NAMALWA (cell line): ENCODE data around the gene BARX2.

Experiments used
- DNase-seq: peaks from one replicate; pipeline ENCODE4 v3.0.0-alpha.2; 2015; ENCODE audit warnings: low spot score

The BARX2 gene

DNA sequence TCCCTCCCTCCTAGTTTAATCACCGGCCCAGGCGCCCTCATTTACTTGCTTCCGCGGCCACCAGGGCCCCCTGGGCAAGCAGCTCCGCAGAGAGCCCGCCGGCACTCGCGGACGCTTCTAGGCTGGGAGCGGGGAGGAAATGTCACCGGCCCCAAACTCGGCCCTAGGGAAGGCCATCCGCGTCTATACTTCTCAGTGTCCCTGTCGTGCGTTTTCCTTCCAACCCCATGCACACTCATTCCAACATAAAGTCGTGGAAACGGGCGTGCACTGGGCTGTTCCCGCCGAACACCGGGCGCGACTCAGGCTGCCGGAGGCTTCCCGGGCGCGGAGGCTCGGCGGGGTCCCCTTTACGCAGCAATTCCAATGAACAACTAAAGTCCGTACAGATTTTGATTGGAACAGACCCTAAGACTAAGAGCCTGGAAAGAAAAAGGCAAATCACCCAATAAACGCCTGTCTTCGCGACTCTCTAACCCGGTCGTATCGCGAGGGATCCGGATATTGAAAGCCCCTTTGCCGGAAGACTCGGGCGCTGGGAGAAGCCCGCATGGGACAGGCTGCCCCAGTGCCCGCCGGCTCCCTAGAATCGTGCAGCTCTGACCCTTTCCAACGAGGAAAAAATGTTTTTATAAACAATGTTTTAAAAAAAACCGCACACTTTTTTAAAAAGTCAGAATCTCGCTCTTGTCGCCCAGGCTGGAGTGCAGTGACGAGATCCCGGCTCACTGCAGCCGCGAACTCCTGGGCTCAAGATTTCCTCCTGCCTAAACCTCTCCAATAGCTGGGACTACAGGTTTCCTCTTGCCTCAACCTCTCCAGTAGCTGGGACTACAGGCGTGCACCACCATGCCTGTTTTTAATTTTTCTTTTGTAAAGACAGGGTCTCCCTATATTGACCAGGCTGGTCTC, 1.3 kb upstream of the BARX2 start:
- no peak for DNase-seq

DNA sequence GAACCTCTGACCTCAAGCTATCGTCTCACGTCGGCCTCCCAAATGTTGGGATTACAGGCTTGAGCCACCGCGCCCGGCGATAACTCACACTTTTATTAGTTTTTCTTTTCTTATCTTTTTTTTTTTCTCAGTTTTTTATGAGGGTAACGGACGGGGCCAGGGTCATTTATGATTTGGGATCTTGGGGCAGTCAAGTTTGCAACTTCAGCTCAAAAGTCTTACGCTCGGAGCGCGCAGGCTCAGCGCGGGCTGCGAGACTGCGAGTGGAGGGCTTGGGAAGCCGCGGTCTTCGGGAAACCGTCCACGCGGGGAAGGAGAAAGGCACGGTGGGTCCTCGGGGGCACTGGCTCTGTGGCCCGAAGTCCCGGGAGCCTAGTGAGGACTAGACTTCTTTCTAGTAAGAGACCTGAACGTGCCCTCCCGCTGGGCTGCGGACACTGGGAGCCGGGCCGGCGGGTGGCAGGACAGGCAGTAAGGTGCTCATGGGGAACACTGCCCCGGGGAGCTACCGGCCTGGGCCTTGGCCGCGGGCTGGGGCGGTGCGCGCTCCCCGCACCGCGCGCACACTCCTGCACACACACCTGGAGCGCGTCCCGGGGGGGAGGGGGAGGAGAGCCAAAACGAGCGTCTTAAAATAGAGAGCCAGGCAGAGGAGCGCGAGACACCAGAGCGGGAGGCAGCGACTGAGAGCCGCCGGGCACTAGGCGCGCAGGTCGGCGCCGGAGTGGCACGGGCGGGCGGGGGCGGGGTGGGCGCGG, 476 bp upstream of the BARX2 start:
- DNase-seq = no peak

DNA sequence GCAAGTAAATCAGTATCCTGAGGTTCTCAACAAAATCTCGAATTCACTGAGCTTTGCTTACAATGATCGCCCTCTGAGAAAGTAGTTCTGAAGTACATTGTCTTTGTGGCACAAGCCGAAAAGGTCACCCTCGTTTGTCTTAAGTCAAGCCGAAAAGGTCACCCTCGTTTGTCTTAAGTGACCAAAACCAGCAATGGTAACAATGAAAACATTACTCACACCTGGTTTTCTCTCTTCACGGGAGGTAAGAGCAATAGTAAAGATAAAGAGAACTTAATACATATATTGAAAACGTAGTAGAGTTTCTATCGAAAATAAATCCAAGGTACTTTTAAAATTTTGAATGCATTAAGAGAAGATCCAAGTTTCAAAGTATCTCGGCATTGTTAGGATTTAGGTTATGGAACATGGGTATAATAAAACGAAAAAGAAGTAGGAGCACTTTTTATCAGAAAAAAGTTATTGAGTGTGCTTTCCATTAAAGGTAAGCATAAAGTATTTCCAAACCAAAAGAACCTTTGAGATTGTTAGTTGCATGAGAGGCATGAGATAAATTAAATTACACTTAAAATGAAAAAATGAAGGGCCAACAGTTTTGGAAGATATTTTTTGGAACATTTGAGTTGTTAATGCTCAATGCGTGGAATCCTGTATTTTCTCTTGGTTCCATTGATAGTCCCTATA, 1.2 kb downstream of the BARX2 start:
- DNase-seq = no peak

DNA sequence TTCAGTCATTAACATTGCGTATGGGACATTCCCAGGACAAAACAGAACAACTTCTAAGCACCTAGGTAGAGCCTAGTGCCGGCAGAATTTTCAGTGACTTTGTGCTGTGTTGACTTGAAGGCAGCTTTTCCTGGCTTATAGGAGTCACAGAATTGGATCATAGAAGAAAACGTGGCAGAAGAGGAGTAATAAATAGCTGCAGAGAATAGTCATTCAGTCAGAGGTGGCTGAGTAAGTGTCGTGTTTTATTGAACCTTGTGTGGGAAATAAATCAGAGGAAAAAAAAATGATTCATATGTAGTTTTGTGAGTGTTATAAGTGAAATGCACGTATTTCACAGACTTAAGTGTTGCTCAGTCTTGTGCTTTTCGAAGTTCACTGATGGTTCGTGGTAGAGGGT, 2.1 kb downstream of the BARX2 start:
- DNase-seq = no peak

DNA sequence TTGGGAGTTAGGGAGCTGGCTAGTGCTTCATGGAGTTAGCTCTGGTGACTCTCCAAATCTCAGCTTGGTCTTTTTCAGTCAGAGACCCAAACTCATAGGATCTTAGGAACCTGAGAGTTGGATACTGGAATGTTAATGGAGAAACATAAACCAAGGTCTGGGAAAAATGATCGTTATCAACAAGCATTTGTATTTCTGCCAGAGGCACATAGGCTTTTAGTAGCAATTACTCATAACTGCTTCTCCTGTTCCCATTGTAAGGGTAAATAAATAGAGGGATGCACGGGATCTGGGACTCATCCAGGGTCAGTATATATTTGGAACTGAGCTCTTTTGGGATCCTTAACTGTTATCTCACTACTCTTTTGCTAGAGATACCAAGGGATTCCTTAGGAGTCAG, 4.8 kb downstream of the BARX2 start:
- DNase-seq = no peak

DNA sequence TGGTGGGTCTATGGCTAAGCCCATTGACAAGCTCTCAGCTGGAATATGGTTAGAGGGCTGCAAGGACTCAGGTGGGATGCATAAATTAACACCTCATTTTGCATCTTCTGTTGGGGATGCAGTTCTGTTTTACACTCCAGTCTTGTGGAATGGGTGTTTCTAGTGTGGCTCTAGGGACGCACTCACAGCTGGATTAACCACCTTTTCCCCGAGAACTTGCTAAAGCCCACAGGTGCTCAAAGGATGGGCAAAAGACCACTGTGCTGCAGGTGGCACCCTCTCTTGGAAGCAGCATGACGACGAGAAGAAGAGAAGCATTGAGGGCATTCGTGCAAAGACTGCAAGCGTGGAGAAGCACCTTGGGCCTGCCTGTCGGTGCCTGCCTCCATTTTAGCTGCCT, 6.9 kb downstream of the BARX2 start:
- DNase-seq = no peak

DNA sequence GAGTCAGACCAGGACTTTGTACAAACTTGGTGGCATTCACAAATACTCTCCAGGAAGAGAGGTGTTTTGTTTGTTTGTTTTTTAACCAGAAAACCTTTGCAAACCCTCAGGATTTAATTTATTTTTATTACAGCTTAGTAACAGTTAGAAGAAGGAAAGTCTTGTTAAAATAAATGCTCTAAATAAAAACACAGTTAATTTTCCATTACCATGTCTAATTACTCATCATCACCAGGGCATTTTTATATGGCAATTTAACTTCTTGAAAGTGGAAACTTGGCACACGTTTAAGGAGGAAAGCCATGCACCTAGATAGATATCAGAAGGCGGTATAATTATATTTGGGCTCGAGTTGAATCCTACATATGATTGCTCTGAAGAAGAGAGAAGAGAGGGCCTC, 7.4 kb downstream of the BARX2 start:
- DNase-seq = no peak

DNA sequence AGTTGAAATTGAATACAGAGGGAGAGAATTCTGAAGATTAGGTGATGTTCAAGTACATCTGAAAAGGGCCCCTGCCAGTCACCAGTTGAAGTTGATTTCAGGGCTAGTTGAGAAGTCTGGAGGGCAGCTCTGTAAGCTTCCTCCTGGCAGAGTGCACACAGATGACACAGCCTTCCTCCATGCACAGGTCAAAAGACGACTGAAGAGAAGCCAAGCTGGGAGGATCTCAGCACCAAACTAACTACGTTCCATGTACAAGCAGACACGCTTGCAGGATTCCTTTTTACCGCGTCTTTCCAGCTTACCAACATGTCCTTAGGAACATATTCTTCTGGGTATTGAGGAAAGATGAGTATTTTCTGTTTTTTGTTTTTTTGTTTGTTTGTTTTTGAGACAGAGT, 7.9 kb downstream of the BARX2 start:
- DNase-seq = no peak

DNA sequence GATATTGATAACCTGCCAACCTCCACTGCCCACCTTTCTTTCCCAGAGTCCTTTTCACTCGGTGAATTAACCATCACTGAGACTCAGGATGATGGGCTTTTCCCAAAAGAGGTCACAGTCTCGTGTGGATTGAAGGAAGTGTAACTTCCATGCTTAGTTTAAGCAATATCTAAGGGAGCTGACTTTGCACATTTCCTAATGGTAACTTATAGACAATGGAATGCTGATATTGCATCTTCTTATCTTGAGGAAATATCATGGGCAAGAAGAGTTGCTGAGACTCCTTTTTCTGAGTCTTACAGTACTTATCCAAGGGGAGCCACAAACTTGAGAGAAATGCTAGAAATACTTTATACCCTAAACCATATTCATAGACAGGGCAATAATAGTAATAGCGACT, 8.8 kb downstream of the BARX2 start:
- DNase-seq = no peak

DNA sequence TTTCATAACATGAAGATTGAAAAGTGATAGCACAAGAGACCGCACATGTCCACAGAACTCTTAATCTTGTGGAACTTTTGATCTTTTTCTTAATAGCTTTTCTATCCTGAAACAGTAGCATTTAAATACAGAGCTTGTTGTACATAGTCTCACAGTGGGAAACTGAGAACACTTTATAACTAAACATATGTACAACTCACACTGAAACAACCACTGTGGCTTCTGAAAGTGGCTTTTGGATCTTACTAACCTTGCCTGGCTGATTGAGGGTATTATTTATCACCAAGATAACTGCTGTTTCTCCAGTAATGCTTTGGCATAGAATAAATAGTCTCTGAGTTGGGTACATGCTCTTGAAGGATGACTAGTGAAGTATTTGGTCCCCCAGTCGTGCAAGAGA, 10.2 kb downstream of the BARX2 start:
- DNase-seq = no peak

DNA sequence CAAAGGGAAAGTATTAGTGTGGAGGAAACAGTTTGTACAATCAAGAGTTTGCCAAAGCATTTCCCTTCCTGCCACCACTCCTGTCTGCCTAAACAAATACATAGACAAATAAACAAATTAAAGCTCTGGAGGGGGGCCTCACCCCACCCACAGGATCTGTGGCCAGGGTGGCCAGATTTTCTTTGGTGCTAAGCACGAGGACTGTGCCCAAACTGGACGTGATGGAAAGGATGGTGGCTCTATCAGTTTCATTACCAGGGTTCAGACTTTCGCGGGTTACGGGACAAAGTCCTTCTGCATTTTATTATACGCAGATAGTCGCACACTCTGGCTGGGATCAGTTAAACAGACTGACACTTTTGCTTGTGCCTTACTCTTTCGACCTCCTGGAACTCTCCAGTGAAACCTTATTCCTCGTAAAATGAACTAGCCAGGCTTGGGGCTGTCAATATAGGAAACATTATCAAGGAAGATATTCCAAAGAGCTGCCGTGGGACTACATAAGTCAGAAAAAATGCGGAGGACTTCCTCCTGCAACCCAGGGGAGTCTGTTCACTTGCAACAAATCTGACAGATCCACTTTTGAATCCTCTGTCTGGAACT, 11.2 kb downstream of the BARX2 start:
- no peak for DNase-seq

DNA sequence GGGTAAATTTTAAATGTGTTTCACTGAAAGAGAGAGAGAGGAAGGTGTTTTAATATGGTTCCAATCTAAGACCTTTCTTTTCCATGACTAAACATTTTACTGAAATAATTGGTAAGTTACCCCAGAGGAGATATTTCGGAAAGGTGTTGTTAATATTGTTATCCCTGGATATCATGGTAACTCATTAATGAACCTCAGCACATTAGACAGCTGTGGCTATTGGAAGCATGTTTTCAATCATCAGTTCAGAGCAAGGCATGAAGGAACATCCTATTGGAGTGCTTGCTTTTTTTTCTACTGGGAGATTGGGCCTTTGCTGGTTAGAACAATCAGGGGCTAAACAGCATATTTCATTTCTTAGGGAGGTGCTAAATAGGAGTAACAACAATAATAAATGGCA, 11.8 kb downstream of the BARX2 start:
- no peak for DNase-seq

DNA sequence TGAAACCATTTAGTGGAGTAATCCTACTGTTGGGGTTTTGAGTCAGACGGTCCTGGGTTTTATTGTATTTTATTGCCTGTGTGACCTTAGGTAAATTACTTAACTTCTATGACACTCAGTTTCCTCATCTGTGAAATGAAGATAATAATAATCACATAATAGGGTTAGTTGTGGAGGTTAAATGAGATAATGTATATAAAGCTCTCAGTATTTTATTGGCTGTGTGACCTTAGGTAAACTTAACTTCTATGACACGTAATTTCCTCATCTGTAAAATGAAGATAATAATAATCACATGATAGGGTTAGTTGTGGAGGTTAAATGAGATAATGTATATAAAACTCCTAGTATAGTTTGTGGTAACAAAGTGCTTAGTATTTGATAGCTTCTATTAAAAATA, 13.2 kb downstream of the BARX2 start:
- no peak for DNase-seq

DNA sequence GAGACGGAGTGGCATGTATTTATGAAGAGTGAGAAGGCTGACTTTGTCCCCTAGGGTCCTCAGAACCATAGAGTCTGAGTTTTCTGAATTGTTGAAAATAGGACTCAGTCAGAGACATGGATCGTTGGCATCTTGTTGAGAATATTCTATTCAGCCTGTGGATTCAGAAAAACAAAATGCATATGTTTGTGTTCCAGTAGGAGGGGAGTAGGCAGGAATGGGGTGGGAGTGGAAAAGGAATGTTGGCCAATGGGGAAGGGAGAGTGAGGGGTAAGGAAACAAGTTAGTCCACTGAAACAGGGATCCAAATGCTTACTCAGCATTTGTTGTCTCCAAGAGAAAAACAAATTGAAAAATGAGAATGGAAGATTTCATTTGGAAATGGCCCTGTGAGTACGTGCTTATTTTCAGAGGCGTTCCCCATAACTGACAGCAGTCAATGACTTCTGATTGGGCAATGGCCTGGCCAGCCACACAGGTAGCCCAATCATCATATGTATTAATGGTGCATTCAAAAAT, 14.7 kb downstream of the BARX2 start:
- DNase-seq = no peak

DNA sequence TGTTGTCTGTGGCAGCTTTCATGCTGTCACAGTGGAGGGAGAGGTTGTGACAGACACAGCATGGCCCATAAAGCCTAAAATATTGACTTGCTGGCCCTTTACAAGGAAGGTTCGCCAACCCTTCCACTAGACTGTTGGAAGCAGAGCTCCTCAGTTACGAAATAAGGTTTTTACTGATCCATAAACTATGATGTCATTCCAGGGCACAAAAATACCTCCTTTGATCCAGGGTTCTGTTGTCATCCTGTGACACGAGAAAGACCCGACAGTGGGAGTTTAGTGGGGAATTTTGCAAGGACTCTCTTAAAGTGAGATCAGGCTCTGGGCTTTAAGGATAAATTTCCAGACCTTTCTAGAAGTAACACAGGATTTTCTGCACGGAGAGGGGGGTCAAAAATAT, 15.7 kb downstream of the BARX2 start:
- no peak for DNase-seq

DNA sequence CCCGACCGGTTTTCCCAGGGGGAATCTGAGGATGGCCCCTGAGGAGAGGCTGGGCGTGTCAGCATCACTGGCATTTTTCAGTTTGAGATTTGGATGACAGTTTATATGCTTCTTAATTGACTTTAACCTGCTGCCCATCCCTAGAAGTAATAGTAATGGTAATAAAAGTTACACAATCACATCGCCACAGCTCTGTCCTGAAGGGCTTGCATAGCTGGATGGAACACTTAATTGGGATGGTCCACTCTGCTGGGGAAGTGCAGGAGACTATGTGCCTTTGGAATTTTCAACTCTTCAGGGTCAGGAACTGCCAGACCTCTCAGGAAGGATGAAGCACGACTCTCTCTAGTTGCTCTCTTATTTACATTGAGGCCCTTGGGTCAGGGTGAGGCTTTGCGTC, 16.2 kb downstream of the BARX2 start:
- no peak for DNase-seq

DNA sequence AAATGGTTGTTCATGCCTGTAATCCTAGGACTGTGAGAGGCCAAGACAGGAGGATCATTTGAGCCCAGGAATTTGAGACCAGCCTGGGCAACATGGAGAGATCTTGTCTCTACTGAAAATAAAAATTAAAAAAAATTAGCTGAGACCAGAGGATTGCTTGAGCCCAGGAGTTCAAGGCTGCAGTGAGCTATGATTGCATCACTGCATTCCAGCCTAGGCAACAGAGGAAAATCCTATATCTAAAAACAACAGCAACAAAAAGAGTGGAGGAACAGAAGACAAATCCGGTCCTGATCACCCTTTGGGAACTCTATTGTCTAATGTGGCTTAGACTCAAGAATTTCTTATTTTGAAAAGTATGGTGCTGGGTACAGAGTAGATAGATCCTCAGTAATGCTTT, 17.3 kb downstream of the BARX2 start:
- DNase-seq = no peak

DNA sequence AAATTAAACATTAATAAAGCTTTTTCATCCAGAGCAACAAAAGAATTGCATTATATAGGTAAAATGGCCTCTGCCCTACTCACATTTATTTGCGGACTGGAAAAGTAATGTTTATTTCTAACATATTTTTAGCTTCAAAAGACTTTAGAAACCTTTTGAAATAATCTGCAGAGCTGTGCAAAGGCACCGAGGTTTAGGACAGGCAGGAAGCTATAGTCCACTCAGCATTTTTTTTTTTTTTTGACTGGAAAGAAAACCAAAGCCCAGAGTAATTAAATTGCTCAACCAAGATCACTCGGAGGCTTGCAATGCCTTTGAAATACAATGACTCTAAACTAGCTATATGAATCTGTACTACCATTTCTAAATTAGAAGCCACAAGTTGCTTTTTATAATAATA, 19.1 kb downstream of the BARX2 start:
- no peak for DNase-seq

DNA sequence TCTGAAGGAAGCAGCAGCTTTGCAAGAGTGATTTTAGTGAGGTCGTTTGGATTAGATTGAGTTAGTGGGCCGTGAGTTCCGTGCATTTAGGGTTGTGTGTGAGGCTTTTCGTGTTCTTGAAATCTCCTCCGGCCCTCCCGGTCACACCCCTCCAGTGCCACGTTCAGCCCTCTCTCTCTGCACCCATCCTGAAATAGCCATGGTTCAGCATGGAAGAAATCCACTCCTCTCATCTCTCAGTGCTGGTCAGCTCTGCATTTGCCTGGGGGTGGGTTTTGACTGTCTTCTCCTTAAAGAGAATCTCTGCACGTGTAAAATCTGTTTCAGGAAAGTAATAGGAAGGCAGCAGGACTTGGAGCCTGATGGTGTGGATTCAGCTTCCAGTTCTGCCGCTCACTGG, 19.8 kb downstream of the BARX2 start:
- no peak for DNase-seq

DNA sequence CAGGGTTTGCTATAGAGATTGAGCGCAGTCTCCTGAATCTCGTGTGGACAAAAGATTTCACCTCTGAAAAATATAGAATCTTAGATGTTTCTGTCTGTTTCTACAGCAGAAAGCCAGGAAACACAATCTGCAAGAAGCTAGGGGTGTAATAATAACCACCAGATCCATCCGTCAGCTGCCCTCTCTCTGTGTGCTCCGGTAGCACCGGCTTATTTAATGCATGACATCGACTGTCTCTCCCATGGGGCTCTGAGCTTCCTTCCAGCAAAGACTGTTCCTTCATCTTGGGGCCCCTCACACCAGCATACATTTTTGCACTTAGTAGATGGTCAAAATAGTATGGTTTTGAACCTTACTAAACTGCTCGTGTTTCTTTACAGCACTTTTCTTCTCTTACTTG, 20.2 kb downstream of the BARX2 start:
- DNase-seq = no peak

DNA sequence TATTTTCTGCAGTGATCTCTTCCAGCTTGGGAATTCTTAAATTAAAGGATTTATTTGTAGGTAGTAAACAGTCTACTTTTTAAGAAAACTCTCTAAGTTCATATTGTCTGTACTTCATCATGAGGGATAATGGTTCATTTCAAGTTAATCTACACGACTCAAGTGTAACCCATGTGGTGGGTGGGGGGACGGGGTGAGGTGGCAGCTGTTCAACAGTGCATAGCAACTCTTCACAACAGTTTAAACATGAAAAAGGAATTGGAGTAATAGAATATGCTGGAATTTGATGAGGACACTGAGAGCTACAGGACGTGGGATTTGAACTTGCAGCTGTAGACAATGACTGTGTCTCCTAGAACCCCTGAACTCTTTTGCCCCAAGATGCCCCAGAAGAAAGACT, 20.8 kb downstream of the BARX2 start:
- DNase-seq = no peak
